Measurements from ENCODE around the gene TTLL11. TPM values are rescaled to one million over a fixed set of nuclear protein-coding genes. Genes with fewer than 3 reads are reported as not detected.

TTLL11 gene
- total RNA-seq, 1 experiment from 2014 or later, result 2.5 TPM

DNA sequence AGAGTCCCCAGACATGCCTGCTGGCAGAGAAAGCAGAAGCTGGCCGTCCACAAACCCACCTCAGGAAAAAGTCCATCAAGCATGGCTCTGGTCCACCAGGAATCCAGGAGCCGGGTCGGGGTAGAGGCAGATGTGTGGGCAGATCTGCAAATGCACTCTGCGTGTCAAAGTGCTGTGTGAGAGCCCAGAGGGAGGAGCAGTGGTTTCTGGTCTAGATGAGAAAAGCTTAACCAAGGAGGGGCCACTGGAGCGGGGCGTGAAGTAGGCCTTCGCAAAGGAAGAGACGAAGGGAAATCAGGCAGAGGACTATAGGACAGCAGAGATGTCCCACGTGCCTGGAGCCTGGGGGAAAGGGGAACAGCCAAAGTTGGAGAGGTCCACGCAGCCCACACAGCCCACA, 40.0 kb downstream of the TTLL11 start:
- DNase-seq (ENCODE audit: low spot score), result no peak

- DNase-seq (ENCODE audit: low spot score), result no peak
Measured at GRCh38 chr9:122051351-122052321, 41.5 kb downstream of the TTLL11 start.

DNA sequence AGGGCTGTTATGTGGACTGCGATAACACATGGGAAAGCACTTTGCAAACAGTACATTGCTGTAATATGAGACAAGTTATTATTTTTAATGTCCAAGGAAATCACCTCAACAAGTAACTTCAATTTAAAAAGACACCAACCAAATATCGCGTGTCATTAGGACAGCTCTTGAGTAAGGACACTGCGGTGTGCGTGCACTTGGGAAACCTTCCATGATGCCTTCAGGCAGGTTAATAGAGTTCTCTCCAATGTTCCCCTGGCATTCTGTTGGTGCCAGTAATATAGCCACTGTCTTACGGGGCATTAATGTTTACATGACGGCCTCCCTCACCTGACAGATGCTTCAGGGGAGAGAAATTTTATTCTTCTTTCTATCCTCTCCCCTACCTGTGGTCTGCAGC, 42.9 kb downstream of the TTLL11 start:
- DNase-seq (ENCODE audit: low spot score), result no peak

DNA sequence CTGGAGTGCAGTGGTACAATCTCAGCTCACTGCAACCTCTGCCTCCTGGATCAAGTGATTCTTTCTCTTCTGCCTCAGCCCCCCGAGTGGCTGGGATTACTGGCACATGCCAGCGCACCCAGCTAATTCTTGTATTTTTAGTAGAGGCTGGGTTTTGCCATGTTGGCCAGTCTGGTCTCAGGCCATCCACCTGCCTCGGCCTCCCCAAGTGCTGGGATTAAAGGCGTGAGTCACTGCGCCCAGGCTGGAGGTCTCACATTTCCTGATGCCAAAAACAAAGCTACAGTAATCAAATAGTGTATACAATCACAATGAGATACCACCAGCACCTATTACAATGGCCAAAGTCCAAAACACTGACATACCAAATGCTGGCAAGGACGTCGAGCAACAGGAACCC, 51.1 kb downstream of the TTLL11 start:
- DNase-seq (ENCODE audit: low spot score), result no peak

DNA sequence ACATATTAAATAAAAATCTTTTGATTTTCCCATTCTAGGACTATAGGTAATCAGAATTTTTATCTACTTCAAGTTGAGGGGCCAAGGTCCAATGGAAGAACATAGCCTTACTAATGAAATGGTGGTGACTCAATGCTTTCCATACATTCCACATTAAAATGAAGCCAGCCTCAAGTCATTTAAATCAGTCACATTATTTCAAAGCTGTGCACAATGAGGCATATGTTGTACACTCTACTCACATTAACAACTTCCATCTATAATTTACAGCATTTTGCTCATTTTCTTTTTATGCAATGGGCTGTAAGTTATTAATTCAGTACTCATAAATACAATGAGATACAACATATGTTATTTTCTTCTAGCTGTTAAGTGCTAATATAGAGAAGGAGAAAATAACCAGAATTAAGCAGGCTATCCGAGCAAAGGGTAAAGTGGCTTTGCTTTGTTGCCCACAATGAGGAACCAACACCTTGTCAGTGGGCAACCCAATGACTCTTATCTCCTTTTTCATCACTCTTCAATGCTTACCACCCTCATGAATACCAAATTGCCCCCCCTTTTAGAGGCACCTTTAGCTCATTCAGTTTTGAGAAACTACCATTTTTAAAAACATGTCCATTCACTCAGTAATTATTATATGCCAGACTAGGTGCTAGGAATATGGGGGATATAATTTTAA, 52.4 kb downstream of the TTLL11 start:
- no peak for DNase-seq (ENCODE audit: low spot score)

GRCh38 chr9:122039234-122039633, 53.9 kb downstream of the TTLL11 start:
- no peak for DNase-seq (ENCODE audit: low spot score)

DNA sequence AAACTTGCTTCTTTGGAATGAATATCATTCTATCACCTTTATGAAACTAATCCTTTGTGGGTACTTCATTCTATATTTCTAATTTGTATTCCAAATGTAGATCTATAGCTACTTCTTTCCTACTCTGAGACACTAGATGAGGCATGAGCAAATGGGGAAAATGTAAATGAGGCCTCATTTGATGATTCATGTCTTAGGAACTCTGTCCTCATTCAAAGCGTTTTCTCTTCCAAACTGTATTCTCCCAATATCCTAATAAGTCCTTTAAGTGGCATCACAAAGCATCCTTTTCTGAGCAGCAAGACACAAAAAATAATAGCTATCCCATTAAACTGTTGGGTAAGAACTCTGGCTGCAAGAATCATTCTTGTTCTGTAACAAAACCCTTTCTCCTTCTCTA, 56.1 kb downstream of the TTLL11 start:
- no peak for DNase-seq (ENCODE audit: low spot score)

GRCh38 chr9:122036408-122036807, 56.7 kb downstream of the TTLL11 start:
- no peak for DNase-seq (ENCODE audit: low spot score)

DNA sequence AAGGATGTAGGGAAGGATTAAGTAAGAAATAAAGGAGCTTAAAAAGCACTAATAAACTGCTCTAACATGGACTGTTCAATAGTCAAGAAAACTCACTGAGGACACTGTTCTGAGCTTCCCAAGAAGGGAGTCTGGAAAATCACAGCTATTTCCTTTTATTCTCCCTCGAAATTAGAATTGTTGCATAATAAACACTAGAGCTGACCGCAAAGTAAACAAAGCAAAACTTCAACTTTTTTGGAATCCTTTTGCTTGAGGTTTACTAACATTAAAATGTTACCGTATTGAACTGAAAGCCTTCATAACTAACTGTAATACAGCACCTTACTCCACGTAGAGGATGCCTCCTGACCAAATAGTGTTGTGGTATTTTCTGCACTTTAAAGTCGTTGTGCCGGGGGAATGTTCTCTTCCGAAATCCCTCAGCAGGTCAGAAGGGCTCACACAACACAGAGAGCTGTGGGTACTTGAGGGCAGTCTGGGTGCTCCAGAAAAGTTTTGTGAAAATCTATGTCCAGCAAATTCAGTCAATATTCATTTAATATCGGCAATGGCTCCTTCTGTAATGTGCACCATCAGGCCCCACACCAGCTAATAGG, 59.2 kb downstream of the TTLL11 start:
- DNase-seq (ENCODE audit: low spot score), result no peak

GRCh38 chr9:122032346-122032745, 60.8 kb downstream of the TTLL11 start:
- no peak for DNase-seq (ENCODE audit: low spot score)

- no peak for DNase-seq (ENCODE audit: low spot score)
Measured at GRCh38 chr9:122031776-122032175, 61.3 kb downstream of the TTLL11 start.

GRCh38 chr9:122031157-122031556, 62.0 kb downstream of the TTLL11 start:
- no peak for DNase-seq (ENCODE audit: low spot score)

DNA sequence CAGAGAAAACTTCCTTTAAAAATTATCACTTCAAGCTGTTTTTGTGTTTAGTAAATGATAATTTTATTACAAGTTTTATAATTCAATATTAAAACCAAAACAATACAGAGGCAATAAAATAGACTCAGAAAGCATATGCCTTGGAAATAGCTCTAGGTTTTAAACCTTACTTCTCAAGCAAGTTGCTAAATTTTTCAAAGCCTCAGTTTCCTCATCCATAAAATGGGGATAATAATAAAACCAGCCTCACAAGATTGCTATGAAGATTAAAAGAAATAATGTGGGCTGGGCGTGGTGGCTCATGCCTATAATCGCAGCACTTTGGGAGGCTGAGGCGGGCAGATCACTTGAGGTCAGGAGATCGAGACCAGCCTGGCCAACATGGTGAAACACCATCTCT, 62.8 kb downstream of the TTLL11 start:
- no peak for DNase-seq (ENCODE audit: low spot score)

DNA sequence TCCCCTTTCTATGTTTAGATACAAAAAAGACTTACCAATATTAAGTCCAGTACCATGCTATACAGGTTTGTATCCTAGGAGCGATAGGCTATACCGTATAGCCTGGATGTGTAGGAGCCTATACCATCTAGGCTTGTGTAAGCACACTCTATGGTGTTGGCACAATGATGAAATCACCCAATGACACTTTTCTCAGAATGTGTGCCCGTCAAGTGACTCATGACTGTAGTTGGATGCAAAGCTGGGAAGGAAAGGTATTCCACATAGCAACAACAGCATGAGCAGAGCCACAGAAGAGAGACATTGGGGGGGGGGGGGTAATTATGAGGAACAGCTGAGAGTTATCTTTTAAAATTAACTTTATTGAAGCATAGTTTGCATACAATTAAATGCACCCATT, 63.2 kb downstream of the TTLL11 start:
- peak; percentile 2 for DNase-seq (ENCODE audit: low spot score)

DNA sequence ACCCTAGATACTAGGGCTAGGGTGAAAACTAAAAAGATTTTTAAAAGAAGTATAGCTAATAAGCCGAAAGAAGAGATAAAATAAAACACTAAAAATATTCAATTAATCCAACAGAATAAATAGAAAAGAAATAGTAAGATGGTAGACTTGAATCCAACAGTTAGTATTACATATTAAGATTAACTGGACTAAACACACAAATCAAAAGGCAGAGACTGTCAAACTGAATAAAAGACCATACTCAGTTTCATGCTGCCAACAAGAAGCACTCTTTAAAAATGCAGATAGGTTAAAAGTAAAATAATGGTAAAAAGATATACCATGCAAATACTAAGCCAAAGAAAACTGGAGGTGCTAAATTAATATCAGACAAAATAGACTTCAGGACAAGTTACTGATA, 65.0 kb downstream of the TTLL11 start:
- DNase-seq (ENCODE audit: low spot score), result no peak

GRCh38 chr9:122020398-122020797, 72.7 kb downstream of the TTLL11 start:
- no peak for DNase-seq (ENCODE audit: low spot score)

- DNase-seq (ENCODE audit: low spot score), result no peak
Measured at GRCh38 chr9:122016744-122017143, 76.4 kb downstream of the TTLL11 start.

DNA sequence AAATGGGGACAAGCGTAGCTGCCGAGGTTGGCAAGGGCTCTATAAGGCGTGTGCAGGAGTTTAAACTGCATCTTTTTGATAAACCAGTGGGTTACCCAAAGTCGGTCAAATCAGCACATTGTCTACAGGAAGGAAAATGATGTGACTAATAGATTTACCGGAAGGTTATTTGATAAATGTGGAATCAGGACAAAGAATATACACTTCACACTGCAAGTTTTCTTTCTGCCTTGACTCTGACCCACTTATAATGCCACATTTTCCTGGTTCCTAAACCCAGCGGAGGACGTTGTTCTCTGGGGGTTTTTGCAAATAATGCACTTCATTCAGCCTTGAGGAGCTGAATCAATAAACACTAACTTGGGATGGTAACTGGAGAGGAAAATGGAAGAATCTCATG, 76.8 kb downstream of the TTLL11 start:
- DNase-seq (ENCODE audit: low spot score), result no peak

DNA sequence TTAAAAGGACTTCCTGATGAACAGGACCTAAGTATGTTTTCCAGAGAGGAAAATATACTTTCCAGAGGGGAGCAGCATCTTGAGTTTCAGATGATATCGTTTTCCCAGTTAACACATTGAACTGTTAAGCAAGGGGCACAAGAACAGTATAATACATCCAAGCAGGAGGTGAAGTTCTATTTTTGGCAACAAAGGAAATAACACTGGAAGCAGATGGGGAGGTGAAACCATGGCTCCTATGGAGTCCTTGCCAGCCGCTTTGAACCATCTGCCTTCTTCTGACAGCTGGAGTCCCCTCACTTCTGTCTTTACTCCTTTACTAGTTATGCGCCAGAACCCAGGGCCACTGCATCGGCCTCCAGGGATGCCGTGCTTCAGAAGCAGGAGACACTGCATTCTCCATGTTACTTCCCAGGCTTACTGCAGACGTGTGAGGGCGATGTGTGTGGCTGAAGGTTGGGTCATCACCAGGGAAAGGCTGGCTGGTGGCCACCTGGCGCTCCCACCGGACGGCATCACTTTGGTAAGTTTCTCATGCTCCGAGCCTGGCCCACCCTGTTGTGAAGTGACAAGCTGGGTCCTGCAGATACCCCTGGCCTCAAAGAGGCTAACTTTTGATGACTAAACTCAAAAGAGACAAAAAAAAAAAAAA, 77.8 kb downstream of the TTLL11 start:
- no peak for DNase-seq (ENCODE audit: low spot score)

DNA sequence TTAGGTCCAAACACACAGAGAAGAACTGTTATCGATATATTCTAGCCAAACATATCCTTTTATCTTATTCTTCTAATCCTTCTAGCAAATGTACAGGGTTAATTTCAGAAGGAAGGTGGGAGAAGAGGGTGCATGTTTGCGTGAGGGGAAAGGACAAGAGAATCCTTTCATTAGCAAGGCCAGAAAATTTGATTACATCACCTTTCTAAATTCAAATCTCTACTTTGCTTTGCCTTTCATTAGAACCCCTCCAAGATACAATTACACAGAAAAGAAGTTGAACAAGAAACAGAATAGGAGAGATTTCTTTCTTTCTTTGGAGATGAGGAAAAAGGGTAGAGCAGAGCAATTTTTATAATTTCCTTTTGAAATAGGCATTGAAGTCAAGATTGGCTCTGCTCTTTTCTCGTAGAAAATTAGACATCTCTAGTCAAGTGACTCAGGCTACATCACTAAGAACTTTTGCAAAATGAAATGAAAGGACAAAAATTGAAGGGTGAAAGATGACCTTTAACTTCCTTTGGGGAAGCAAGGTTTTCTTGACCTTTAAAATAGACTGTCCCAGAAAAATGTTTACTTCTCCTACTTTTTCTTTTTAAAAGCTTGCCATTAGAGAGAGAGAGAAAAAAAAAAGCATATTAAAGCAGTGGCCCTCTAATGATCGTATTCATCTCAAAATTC, 81.2 kb downstream of the TTLL11 start:
- DNase-seq (ENCODE audit: low spot score), result no peak

GRCh38 chr9:122008559-122008958, 84.5 kb downstream of the TTLL11 start:
- DNase-seq (ENCODE audit: low spot score), result no peak

All from HT-29 (cell line).